ENCODE measurements around the gene KIAA1191.

Gene KIAA1191

DNA sequence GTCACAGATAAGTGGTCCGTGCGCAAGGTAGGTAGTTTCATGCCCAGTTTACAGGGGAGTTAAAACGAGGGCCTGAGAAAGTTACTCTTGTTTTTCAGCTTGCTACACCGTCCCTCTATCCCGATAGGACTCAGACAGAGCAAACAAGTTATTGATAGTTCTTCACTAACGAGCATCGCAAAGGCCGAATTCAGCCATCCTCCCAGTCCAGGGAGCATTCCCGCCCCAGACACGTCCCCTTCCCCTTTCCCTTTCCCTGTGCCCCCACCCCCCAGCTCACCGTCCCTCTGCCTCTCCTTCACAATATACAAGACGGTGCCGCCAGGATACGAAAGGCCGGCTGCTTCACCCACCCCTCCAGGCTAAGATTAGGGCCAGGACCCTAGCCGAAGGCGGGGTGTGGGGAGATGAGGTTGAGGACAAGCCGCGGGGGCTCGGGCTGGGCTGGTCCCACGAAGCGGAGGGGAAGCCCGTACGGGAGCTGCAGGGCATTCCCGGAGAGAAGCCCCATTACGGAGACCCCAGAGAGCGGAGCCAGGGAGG lies 599 bp downstream of the KIAA1191 start:
- no peak for ATAC-seq
- Mint-ChIP-seq H3K4me1 (peaks cover 35% of the 10 kb centered on the region), H3K36me3 (ENCODE audit: low read depth) (peaks cover 15% of the 10 kb centered on the region), H3K9me3 (no peaks in the 10 kb centered on the region), H3K27ac (peak overlapping the region; percentile 94), H3K27me3 (no peaks in the 10 kb centered on the region), H3K4me3 (peak overlapping the region; percentile 96)
- peak; percentile 15 for DNase-seq

DNA sequence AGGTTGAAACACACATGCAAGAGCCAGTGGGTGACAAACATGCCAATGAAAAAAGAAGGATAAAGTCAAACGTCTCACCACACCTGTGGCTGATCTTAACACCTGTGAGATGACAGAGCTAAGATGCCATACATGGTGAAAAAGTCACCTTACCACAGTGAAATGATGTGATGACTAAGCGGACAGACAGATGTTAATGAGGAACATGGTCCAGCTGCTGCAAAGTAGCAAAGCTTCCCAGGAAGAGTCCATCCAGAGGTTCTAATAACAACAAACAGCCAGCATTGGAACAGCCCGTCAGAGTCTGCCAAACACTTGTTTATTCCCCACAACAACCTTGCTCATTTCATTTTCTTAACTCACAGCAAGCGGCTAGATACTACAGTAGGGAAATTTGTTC lies 1.9 kb downstream of the KIAA1191 start:
- Mint-ChIP-seq H3K4me1 (peaks cover 36% of the 10 kb centered on the region), H3K27me3 (no peaks in the 10 kb centered on the region), H3K9me3 (no peaks in the 10 kb centered on the region), H3K36me3 (ENCODE audit: low read depth) (peaks cover 19% of the 10 kb centered on the region), H3K27ac (peak overlapping the region; percentile 56), H3K4me3 (peak overlapping the region; percentile 96)
- no peak for DNase-seq
- no peak for ATAC-seq

DNA sequence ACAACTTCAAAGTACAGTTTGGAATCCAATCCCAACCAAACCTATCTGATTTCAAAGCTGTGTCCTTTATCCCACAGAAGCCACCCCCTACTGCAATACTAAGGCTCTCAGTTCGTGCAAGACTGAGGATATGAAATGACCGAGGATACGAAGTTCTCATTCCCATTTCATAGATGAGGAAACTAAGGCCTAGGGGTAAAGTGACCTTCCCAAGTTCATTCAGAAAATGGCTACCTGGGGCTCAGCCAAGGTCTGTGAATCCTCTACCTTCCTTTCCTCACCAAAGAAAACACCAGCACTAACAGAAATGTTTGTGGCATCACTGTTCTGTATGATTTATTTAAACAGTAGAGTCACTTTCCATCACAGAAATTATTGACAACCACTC lies 5.4 kb downstream of the KIAA1191 start:
- H3K27me3 Mint-ChIP-seq = no peaks in the 10 kb centered on the region
- H3K4me1 Mint-ChIP-seq = peaks cover 26% of the 10 kb centered on the region
- H3K27ac Mint-ChIP-seq = no peak overlapping the region
- H3K4me3 Mint-ChIP-seq = no peak overlapping the region
- H3K36me3 Mint-ChIP-seq (ENCODE audit: low read depth) = peaks cover 30% of the 10 kb centered on the region
- no peak for ATAC-seq
- no peaks in the 10 kb centered on the region for H3K9me3 Mint-ChIP-seq
- no peak for DNase-seq

DNA sequence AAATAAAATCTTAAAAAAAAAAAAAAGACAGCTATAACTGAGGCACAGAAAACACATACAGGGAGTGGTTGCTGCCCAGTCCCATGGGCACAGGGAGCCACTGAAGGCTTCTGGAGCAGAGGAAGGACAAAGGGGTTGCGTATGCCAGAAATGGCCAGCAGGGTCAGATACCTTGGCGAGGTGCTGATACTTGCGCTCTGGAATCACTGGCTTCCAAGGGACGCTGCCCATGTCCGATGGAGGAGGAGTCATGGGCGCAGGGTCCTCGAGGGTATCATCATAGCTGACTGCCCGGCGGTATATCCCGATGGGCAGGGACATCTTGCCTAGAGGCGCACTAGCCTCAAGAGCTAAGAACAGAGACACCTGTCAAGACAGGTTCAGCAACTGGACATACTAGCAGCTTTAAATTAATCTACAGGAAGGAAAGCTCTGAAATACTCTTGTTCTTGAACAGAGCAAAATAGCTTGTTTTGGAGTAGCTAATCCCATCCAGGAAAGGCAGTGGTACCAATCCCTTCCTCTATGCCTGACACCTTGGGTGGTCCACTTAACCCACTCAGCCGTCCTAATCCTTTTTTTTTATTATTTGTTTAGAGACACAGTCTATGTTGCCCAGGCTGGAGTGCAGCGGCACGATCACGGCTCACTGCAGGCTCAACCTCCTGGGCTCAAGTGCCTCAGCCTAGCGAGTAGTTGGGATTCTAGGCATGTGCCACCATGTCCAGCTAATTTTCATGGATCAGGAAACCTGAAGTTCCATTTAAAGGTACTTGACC lies 6.0 kb downstream of the KIAA1191 start:
- ATAC-seq = no peak
- H3K27me3 Mint-ChIP-seq = no peaks in the 10 kb centered on the region
- H3K4me1 Mint-ChIP-seq = peaks cover 26% of the 10 kb centered on the region
- H3K9me3 Mint-ChIP-seq = no peaks in the 10 kb centered on the region
- DNase-seq = no peak
- H3K36me3 Mint-ChIP-seq (ENCODE audit: low read depth) = peaks cover 30% of the 10 kb centered on the region
- no peak overlapping the region for H3K27ac Mint-ChIP-seq
- no peak overlapping the region for H3K4me3 Mint-ChIP-seq

- Mint-ChIP-seq H3K9me3 (no peaks in the 10 kb centered on the region), H3K36me3 (ENCODE audit: low read depth) (peaks cover 34% of the 10 kb centered on the region), H3K27me3 (no peaks in the 10 kb centered on the region), H3K4me3 (no peak overlapping the region), H3K4me1 (peaks cover 19% of the 10 kb centered on the region), H3K27ac (no peak overlapping the region)
- ATAC-seq = no peak
- DNase-seq = no peak
Observed at GRCh38 chr5:176353533-176353932, 8.0 kb downstream of the KIAA1191 start.

- Mint-ChIP-seq H3K27me3 (no peaks in the 10 kb centered on the region), H3K9me3 (no peaks in the 10 kb centered on the region), H3K4me3 (no peak overlapping the region), H3K27ac (peak overlapping the region; percentile 47), H3K4me1 (peaks cover 10% of the 10 kb centered on the region), H3K36me3 (ENCODE audit: low read depth) (peaks cover 36% of the 10 kb centered on the region)
- no peak for DNase-seq
- no peak for ATAC-seq
Observed at GRCh38 chr5:176352116-176352878, 9.3 kb downstream of the KIAA1191 start.

GRCh38 chr5:176350416-176350815 lies 11.1 kb downstream of the KIAA1191 start:
- H3K27me3 Mint-ChIP-seq = no peaks in the 10 kb centered on the region
- H3K4me1 Mint-ChIP-seq = peaks cover 8% of the 10 kb centered on the region
- no peak overlapping the region for H3K4me3 Mint-ChIP-seq
- DNase-seq (no peak), ATAC-seq (no peak)
- peaks cover 45% of the 10 kb centered on the region for H3K36me3 Mint-ChIP-seq (ENCODE audit: low read depth)
- peak overlapping the region; percentile 59 for H3K27ac Mint-ChIP-seq
- no peaks in the 10 kb centered on the region for H3K9me3 Mint-ChIP-seq

DNA sequence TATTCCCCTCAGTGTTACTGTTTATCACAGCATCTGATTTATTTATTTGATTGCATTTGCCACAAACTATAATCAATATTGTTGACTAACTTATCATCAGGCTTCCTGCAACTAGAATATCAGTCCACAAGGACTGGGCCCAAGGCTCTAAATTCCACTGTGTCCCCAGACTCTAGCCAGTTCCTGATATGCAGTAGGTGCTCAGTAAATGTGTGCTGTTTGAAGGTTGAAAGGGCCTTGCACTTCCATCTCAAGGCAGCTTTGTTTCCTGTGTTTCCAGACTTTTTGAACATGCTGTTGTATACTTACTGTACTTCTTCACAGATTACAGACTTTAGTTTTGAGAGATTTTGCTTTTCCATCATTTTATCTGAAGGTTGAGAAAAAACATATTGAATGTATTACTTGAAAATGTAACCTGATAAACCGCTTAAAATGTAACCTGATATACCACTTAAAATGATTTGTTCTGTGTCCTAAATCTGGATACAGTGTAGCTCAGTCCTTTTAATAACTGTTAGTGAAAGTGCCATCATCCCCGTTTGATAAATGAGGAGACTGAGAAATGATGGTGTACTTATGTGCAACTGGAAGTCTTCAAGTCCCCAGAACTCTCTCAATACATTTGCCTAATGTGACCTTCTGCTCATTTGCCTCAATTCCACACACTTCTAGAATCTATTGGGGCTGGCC lies 18.7 kb downstream of the KIAA1191 start:
- Mint-ChIP-seq H3K9me3 (no peaks in the 10 kb centered on the region), H3K4me3 (no peak overlapping the region), H3K36me3 (ENCODE audit: low read depth) (peaks cover 25% of the 10 kb centered on the region), H3K27ac (no peak overlapping the region), H3K27me3 (no peaks in the 10 kb centered on the region), H3K4me1 (no peaks in the 10 kb centered on the region)
- DNase-seq (no peak), ATAC-seq (no peak)

- no peaks in the 10 kb centered on the region for H3K9me3 Mint-ChIP-seq
- H3K36me3 Mint-ChIP-seq (ENCODE audit: low read depth) = peaks cover 20% of the 10 kb centered on the region
- no peaks in the 10 kb centered on the region for H3K4me1 Mint-ChIP-seq
- H3K4me3 Mint-ChIP-seq = no peak overlapping the region
- no peak for ATAC-seq
- no peak overlapping the region for H3K27ac Mint-ChIP-seq
- no peaks in the 10 kb centered on the region for H3K27me3 Mint-ChIP-seq
- no peak for DNase-seq
Observed at GRCh38 chr5:176342158-176342483, 19.4 kb downstream of the KIAA1191 start.

DNA sequence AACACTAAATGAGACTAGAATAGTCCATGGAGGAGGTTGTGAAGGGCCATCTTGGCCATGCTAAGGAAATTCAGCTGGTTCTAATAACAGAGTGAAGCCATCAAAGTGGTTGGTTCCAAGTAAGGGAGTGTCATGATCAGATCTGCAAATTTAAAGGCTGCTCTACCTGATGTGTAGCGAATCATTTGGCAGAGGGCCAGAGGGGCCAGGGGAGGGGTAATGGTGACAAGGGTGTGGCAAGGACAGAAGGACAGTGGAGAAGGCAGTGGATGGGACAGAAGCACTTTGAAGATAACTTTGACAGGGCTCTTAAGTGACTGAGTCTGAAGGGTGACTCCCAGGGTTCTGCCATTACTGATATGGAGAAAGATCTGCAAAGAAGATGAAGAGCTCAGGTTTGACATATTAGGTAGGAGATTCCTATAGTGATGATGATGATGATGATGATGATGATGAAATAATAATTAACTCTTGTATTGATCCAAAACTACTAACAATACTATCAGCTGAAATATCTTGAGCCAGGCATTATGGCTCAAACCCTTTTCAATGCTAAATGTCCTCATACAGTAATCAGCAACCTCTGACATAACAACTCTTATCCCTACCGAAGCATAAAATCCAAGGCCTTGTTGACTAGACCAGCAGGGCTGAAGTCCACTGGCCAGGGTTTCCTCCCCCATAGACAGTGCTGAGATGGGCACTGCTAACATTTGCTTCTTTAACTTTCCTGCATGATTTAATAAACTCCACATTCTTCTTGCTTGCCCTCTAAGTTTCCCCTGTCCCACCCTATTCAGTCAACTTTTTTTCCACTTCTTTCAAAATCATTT lies 20.0 kb downstream of the KIAA1191 start:
- peak overlapping the region; percentile 29 for H3K27ac Mint-ChIP-seq
- ATAC-seq (no peak), DNase-seq (no peak)
- H3K27me3 Mint-ChIP-seq = no peaks in the 10 kb centered on the region
- no peak overlapping the region for H3K4me3 Mint-ChIP-seq
- no peaks in the 10 kb centered on the region for H3K9me3 Mint-ChIP-seq
- peaks cover 22% of the 10 kb centered on the region for H3K36me3 Mint-ChIP-seq (ENCODE audit: low read depth)
- no peaks in the 10 kb centered on the region for H3K4me1 Mint-ChIP-seq

DNA sequence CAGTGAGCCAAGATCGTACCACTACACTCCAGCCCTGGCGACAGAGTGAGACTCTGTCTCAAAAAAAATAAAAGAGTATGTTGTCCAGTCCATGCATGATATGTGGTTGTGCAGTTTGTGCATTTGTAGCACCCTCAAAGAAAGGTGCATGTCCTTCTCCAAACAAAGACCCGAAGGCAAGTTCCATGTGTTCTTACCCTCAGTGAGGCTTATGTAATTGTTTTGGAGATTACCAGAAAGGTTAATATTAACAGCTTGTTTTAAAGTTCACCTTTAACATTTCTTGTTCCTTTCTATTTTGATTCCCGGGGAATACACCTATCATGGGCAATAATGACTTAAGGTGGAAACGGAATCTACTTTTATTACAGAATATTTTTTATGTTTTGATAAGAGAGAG lies 22.3 kb downstream of the KIAA1191 start:
- DNase-seq = no peak
- Mint-ChIP-seq H3K27me3 (no peaks in the 10 kb centered on the region), H3K27ac (no peak overlapping the region), H3K36me3 (ENCODE audit: low read depth) (peaks cover 18% of the 10 kb centered on the region), H3K4me1 (no peaks in the 10 kb centered on the region), H3K4me3 (no peak overlapping the region), H3K9me3 (no peaks in the 10 kb centered on the region)
- ATAC-seq = no peak

DNA sequence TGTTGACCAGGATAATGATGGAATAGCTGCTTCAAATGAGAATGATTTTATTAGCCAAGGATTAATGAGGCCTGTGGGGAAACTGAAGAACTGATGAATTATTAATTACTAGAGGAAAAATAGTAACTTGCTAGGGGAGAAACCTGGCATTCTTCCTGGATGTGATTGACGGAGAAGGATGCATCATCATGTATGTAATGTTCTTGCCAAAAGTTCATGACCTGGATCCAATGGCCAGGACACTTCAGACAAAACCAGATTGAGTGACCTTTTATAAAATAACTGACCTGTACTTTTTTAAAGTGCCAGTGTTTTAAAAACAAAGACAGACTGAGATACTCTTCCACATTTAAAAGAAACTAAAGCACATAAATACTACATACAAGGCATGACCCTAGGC lies 23.7 kb downstream of the KIAA1191 start:
- H3K9me3 Mint-ChIP-seq = peaks cover 8% of the 10 kb centered on the region

GRCh38 chr5:176334031-176334770 lies 27.4 kb downstream of the KIAA1191 start:
- peaks cover 29% of the 10 kb centered on the region for H3K36me3 Mint-ChIP-seq (ENCODE audit: low read depth)
- H3K4me3 Mint-ChIP-seq = no peak overlapping the region
- H3K4me1 Mint-ChIP-seq = no peaks in the 10 kb centered on the region
- no peaks in the 10 kb centered on the region for H3K27me3 Mint-ChIP-seq
- DNase-seq (no peak), ATAC-seq (no peak)
- H3K27ac Mint-ChIP-seq = no peak overlapping the region
- peaks cover 8% of the 10 kb centered on the region for H3K9me3 Mint-ChIP-seq

More for the DNA sequence above, 23.7 kb downstream of the KIAA1191 start:
- Mint-ChIP-seq H3K36me3 (ENCODE audit: low read depth) (peaks cover 21% of the 10 kb centered on the region), H3K4me3 (no peak overlapping the region), H3K27ac (no peak overlapping the region), H3K4me1 (no peaks in the 10 kb centered on the region), H3K27me3 (no peaks in the 10 kb centered on the region)
- ATAC-seq = no peak
- no peak for DNase-seq

All from activated naive CD8-positive, alpha-beta T cell treated with anti-CD3 and anti-CD28 coated beads, Interleukin-2, amount 50 U/mL, for 24 hours (primary cell).